IPS-NIHi7 (cell line): ENCODE data around the gene CPT2.

Experiments
- DNase-seq: peaks from one replicate; pipeline ENCODE4 v3.0.0; 2012; ENCODE audit warnings: mixed read lengths; ENCODE audit errors: extremely low spot score

CPT2 gene

GRCh38 chr1:53262000-53262399 lies 65.4 kb downstream of the CPT2 start:
- DNase-seq, result no peak
